Measurements from ENCODE around the gene PEX11G. TPM values are rescaled to one million over a fixed set of nuclear protein-coding genes. Genes with fewer than 3 reads are reported as not detected.

Gene PEX11G
- total and polyA plus RNA-seq, 10 of the 15 experiments (the other 5 are each of a cell fraction or from before 2014, with no cell fraction given), result 0.05 to 1.8 (median 0.73) TPM; not detected in 1

GRCh38 chr19:7522072-7522922, 33.5 kb upstream of the PEX11G start, which contains the start of gene MCOLN1 (continued):
- TF ChIP-seq MEF2B (IDR thresholded peaks at IDR 0.05; ENCODE audit: partially characterized antibody, poor library complexity, severe bottlenecking) (peak; percentile 70), YY1 (IDR thresholded peaks at IDR 0.05; ENCODE audit: low read depth, low read length) (peak; percentile 87), PRDM15 (CRISPR knock-in tag; IDR thresholded peaks at IDR 0.05) (peak; percentile 97), SIX5 (IDR thresholded peaks at IDR 0.05; ENCODE audit: low read depth, low read length, severe bottlenecking) (peak; percentile 34), MAX (IDR thresholded peaks at IDR 0.05; ENCODE audit: low read depth, low read length) (peak; percentile 100), SP1 (IDR thresholded peaks at IDR 0.05; ENCODE audit: low read depth, low read length) (peak; percentile 91), CREM (IDR thresholded peaks at IDR 0.05; ENCODE audit: low read depth) (peak; percentile 74), RB1 (IDR thresholded peaks at IDR 0.05; ENCODE audit: borderline replicate concordance) (peak; percentile 81; the same call in 1 of the 2 replicates), ZBED1 (IDR thresholded peaks at IDR 0.05; ENCODE audit: borderline replicate concordance) (no peak), BCL11A (IDR thresholded peaks at IDR 0.05; ENCODE audit: low read depth, low read length) (no peak), FOXM1 (IDR thresholded peaks at IDR 0.05; ENCODE audit: low read depth, low read length) (no peak), MYC (IDR thresholded peaks at IDR 0.05; ENCODE audit: insufficient read depth, insufficient read length, insufficient replicate concordance, low read length, severe bottlenecking) (no peak), SPI1 (IDR thresholded peaks at IDR 0.05; ENCODE audit: borderline replicate concordance, insufficient read depth, low read depth, low read length) (peak; percentile 28; the same call in 1 of the 2 replicates), PBX3 (IDR thresholded peaks at IDR 0.05; ENCODE audit: insufficient replicate concordance, low read depth, low read length) (no peak), RUNX3 (IDR thresholded peaks at IDR 0.05; ENCODE audit: low read length) (peak; percentile 61), ASH2L (IDR thresholded peaks at IDR 0.05; ENCODE audit: borderline replicate concordance, low read depth) (no peak), SREBF2 (IDR thresholded peaks at IDR 0.05; ENCODE audit: low read length) (no peak), RAD51 (IDR thresholded peaks at IDR 0.05) (peak; percentile 100), PAX8 (IDR thresholded peaks at IDR 0.05) (no peak), ATF3 (IDR thresholded peaks at IDR 0.05; ENCODE audit: borderline replicate concordance, extremely low read depth, low read depth, low read length) (peak; percentile 100), STAT1 (conservative IDR thresholded peaks at IDR 0.05) (peak; percentile 91), HDAC6 (IDR thresholded peaks at IDR 0.05; ENCODE audit: unreplicated experiment) (no peak), WRNIP1 (IDR thresholded peaks at IDR 0.05; ENCODE audit: borderline replicate concordance, low read depth, low read length) (no peak), EED (IDR thresholded peaks at IDR 0.05; ENCODE audit: low read depth) (peak; percentile 34; the same call in 1 of the 2 replicates)

Data from GM12878 (cell line).